Cardiac fibroblast (primary cell): ENCODE results near the gene MCTP1.

Experiments used
- DNase-seq, 2 donors: peaks; one replicate each; pipeline versions ENCODE4 v3.0.0 to v3.0.0-alpha.2; 2010; ENCODE audit warnings: low read depth in 2 of 2
- H3K4me3 ChIP-seq, 2 donors: replicated peaks in 1 of 2; 1 replicate in 1 of 2; 2 replicates in 1 of 2; pipeline ENCODE4 v1.5.1; 2011; ENCODE audit warnings: low read depth in 2 of 2, low read length in 2 of 2, mild to moderate bottlenecking in 2 of 2, moderate library complexity in 1 of 2
- TF ChIP-seq, protein P1 (sequence below): IDR thresholded peaks from one replicate; pipeline ENCODE4 v1.5.1; 2011; ENCODE audit warnings: low read depth, mild to moderate bottlenecking, low read length, inconsistent platforms

The MCTP1 gene

DNA sequence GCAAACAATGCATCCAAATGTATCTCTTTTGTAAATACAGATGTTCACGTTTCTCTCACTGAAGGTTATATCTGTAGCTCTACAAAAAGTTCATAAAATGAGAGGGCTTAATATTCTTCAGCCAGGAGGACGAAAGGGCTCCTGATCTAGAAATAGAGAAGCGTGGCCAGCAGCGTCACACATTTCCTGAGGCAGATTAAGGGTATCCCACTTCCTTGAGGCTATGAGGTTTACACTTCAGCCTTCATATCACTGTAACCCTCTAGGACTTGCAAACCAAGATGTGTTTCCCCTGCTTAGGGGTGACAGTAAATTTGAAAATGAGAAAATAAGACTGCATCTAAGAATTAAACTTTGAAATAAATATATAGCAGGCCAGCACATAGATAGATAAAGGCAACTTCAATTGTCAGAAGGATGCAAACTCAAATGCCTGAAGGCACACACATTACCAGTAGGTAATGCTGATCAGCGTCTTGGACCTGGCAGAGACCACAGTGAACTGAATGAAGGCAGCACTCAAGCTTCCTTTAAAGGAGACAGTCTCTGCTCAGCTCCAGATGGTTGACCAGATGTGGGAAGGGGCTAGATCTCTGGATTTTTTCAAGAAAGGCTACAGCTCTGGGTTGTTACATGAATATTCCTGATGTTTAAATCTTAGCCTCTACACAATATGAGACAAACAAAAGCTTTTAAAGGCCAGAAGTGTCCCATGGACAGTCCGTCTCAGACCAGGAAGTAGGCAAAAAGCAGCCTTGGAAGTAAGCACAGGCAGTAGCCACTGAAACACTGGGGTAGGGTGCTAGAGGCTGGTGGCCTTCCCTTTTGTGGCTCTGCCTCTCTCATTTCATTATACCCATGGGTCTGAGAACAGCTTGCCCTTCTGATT is 197.7 kb downstream of the MCTP1 start:
- H3K4me3 ChIP-seq = no peak overlapping the region
- TF ChIP-seq, protein P1, sequence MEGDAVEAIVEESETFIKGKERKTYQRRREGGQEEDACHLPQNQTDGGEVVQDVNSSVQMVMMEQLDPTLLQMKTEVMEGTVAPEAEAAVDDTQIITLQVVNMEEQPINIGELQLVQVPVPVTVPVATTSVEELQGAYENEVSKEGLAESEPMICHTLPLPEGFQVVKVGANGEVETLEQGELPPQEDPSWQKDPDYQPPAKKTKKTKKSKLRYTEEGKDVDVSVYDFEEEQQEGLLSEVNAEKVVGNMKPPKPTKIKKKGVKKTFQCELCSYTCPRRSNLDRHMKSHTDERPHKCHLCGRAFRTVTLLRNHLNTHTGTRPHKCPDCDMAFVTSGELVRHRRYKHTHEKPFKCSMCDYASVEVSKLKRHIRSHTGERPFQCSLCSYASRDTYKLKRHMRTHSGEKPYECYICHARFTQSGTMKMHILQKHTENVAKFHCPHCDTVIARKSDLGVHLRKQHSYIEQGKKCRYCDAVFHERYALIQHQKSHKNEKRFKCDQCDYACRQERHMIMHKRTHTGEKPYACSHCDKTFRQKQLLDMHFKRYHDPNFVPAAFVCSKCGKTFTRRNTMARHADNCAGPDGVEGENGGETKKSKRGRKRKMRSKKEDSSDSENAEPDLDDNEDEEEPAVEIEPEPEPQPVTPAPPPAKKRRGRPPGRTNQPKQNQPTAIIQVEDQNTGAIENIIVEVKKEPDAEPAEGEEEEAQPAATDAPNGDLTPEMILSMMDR = no peak
- DNase-seq = no peak

GRCh38 chr5:95084757-95085156 is 200.1 kb downstream of the MCTP1 start:
- TF ChIP-seq, protein P1 = no peak
- no peak overlapping the region for H3K4me3 ChIP-seq
- peak in 1 of 2 donors; percentile 34 for DNase-seq

DNA sequence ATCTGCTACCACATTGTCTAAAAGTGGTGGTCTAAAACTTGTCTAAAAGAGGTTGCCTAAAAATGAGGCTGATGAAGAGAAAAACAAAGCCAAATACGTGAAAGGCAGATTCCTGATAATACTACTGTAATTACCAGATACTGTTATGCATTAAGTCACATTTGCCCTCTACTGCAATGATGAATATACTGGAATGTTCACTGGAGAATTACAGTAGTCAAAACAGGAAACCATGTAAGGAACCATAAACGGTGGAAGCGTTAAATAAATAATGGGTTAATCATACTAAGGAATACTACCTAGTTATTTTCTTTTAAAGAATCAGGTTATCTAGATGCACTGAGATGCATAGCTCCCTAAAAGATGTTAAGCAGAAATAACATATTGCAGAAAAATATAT is 201.3 kb downstream of the MCTP1 start:
- TF ChIP-seq, protein P1 = no peak
- peak in 1 of 2 donors; percentile 46 for DNase-seq
- no peak overlapping the region for H3K4me3 ChIP-seq

GRCh38 chr5:95081982-95082381 is 202.9 kb downstream of the MCTP1 start:
- H3K4me3 ChIP-seq = peak overlapping the region in 1 of 2 donors; percentile 2
- TF ChIP-seq, protein P1 = no peak
- peak; percentile 23 to 81 for DNase-seq

GRCh38 chr5:95081500-95081960 is 203.4 kb downstream of the MCTP1 start:
- peak overlapping the region in 1 of 2 donors; percentile 60 for H3K4me3 ChIP-seq
- peak; percentile 78 to 95 for DNase-seq
- TF ChIP-seq, protein P1 = no peak

GRCh38 chr5:95080441-95080840 is 204.5 kb downstream of the MCTP1 start:
- peak in 1 of 2 donors; percentile 30 for DNase-seq
- peak overlapping the region in 1 of 2 donors; percentile 60 for H3K4me3 ChIP-seq

More at GRCh38 chr5:95080441-95080840, 204.5 kb downstream of the MCTP1 start:
- TF ChIP-seq, protein P1 = no peak
